Central memory CD4-positive, alpha-beta T cell (primary cell): ENCODE measurements around the gene LRTM2.
"Not testable (repeated sequence)": the region's sequence is repeated elsewhere in the genome, so short reads cannot be mapped to it uniquely, and the experiment has no call there.

Experiments used
- DNase-seq: peaks from one replicate; pipeline ENCODE4 v3.0.0; 2022

Gene LRTM2

GRCh38 chr12:1811281-1811947, 9.0 kb upstream of the LRTM2 start:
- peak; percentile 20 for DNase-seq

GRCh38 chr12:1811948-1812291, 8.4 kb upstream of the LRTM2 start:
- DNase-seq = no peak

GRCh38 chr12:1812650-1813302, 7.6 kb upstream of the LRTM2 start:
- no peak for DNase-seq

GRCh38 chr12:1814266-1814665, 6.1 kb upstream of the LRTM2 start:
- no peak for DNase-seq

GRCh38 chr12:1815108-1815507, 5.3 kb upstream of the LRTM2 start:
- DNase-seq = no peak

GRCh38 chr12:1815814-1816729, 4.3 kb upstream of the LRTM2 start:
- DNase-seq = no peak

GRCh38 chr12:1816730-1817348, 3.5 kb upstream of the LRTM2 start:
- no peak for DNase-seq

- DNase-seq = not testable (repeated sequence)
These were observed 2.4 kb upstream of the LRTM2 start for GRCh38 chr12:1817928-1818327.

GRCh38 chr12:1819050-1819449, 1.3 kb upstream of the LRTM2 start:
- no peak for DNase-seq

- no peak for DNase-seq
These were observed 794 bp upstream of the LRTM2 start for GRCh38 chr12:1819571-1819970.

- no peak for DNase-seq
These were observed 529 bp downstream of the LRTM2 start for GRCh38 chr12:1820896-1821291.

GRCh38 chr12:1821805-1822204, 1.4 kb downstream of the LRTM2 start:
- no peak for DNase-seq

- no peak for DNase-seq
These were observed 2.3 kb downstream of the LRTM2 start for GRCh38 chr12:1822699-1823098.

GRCh38 chr12:1823237-1823636, 2.9 kb downstream of the LRTM2 start:
- DNase-seq = no peak

GRCh38 chr12:1825382-1826102, 5.2 kb downstream of the LRTM2 start:
- no peak for DNase-seq

- no peak for DNase-seq
These were observed 6.0 kb downstream of the LRTM2 start for GRCh38 chr12:1826401-1826800.

- no peak for DNase-seq
These were observed 6.7 kb downstream of the LRTM2 start for GRCh38 chr12:1826867-1827705.

- no peak for DNase-seq
These were observed 7.8 kb downstream of the LRTM2 start for GRCh38 chr12:1827826-1828805.

- DNase-seq = no peak
These were observed 8.5 kb downstream of the LRTM2 start for GRCh38 chr12:1828856-1829255.

GRCh38 chr12:1829306-1829900, 9.0 kb downstream of the LRTM2 start:
- DNase-seq = no peak
